Mesodermal cell (in vitro differentiated cells): ENCODE measurements around the gene MPZL2.

Source experiments
- H3K27ac ChIP-seq: 2 replicates; pipeline ENCODE4 v1.7.0; 2013; ENCODE audit warnings: mild to moderate bottlenecking, low read depth, low read length, moderate library complexity; ENCODE audit not compliant: severe bottlenecking
- H3K36me3 ChIP-seq: 2 replicates; pipeline ENCODE4 v1.7.1; 2013; ENCODE audit warnings: mild to moderate bottlenecking, low read length, moderate library complexity; ENCODE audit not compliant: control insufficient read depth, insufficient read depth
- H3K4me1 ChIP-seq: one replicate; pipeline ENCODE4 v1.7.1; 2013; ENCODE audit warnings: mild to moderate bottlenecking, low read length; ENCODE audit not compliant: insufficient read depth, control insufficient read depth, poor library complexity, severe bottlenecking
- H3K4me3 ChIP-seq: 2 replicates; pipeline ENCODE4 v1.7.0; 2013; ENCODE audit warnings: low read length, control low read depth, mild to moderate bottlenecking; ENCODE audit not compliant: insufficient read depth, poor library complexity, severe bottlenecking; ENCODE audit errors: extremely low read depth
- H3K9me3 ChIP-seq: 2 replicates; pipeline ENCODE4 v1.7.1; 2013; ENCODE audit warnings: mild to moderate bottlenecking, low read length, moderate library complexity; ENCODE audit not compliant: control insufficient read depth
- WGBS, 2 experiments: methylation state at CpG; one replicate each; pipeline ENCODE4 v1.1.5; 2013; ENCODE audit warnings: missing lambda C conversion rate in 2 of 2; ENCODE audit not compliant: insufficient coverage in 2 of 2; 5-methylcytosine and 5-hydroxymethylcytosine counted together

MPZL2 gene

GRCh38 chr11:118230088-118230487 is 34.0 kb downstream of the MPZL2 start:
- Histone ChIP-seq H3K27ac (no peak overlapping the region), H3K4me3 (no peak overlapping the region), H3K4me1 (no peaks in the 10 kb centered on the region), H3K9me3 (no peaks in the 10 kb centered on the region), H3K36me3 (no peaks in the 10 kb centered on the region)
- 80% methylated on average over 1 of the region's 3 CpGs; no CpG with 5 or more reads in 1 of the 2 experiments for WGBS, 2 experiments

- Histone ChIP-seq H3K4me1 (no peaks in the 10 kb centered on the region), H3K9me3 (no peaks in the 10 kb centered on the region), H3K36me3 (no peaks in the 10 kb centered on the region), H3K27ac (no peak overlapping the region), H3K4me3 (no peak overlapping the region)
- WGBS, 2 experiments: 67 to 90% methylated on average over 1 to 2 of the region's 5 CpGs
These were observed 34.7 kb downstream of the MPZL2 start for GRCh38 chr11:118229274-118229847.

- no peaks in the 10 kb centered on the region for H3K4me1 ChIP-seq
- no peaks in the 10 kb centered on the region for H3K9me3 ChIP-seq
- H3K4me3 ChIP-seq: no peak overlapping the region
- no peak overlapping the region for H3K27ac ChIP-seq
- whole genome bisulfite sequencing, 2 experiments: 88 to 93% methylated on average over 1 to 5 of the region's 8 CpGs
- no peaks in the 10 kb centered on the region for H3K36me3 ChIP-seq
These were observed 36.0 kb downstream of the MPZL2 start for GRCh38 chr11:118227865-118228785.

DNA sequence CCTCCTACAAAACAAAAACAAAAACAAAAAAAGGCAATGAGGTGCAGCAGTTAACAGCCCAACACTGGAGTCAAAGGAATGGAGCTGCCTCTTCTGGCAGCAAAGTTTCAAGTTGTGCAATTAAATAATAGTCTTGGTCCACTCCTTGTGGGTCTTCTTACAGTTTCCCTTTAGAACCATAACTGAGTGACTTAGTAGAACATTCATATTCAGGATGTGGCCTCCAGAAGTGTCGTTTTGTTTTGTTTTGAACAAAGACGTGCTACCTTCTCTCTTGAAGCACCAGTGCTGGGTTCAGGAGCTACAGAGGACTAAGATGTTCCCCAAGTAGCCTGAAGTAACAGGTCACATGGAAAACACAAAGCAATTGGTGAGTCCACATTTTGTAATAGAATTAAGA is 37.3 kb downstream of the MPZL2 start:
- Histone ChIP-seq H3K4me1 (no peaks in the 10 kb centered on the region), H3K36me3 (no peaks in the 10 kb centered on the region), H3K27ac (no peak overlapping the region), H3K4me3 (no peak overlapping the region), H3K9me3 (no peaks in the 10 kb centered on the region)
- 91 to 94% methylated on average over 2 of the region's 2 CpGs for WGBS, 2 experiments

DNA sequence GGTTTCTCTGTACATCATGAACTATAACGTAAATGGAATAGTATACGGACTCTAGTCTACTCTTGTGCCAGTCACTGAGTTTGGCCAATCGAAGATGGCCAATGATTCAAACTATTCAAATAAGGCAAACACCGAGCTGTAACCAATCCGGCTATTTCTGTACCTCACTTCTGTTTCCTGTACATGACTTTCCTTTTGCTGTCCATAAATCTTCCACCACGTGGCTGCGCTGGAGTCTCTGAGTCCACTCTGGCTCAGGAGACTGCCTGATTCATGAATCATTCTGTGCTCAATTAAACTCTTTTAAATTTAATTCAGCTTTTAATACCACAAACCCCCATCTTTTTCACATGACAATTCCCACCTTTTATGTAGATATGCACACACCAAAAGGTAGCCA is 37.8 kb downstream of the MPZL2 start:
- H3K27ac ChIP-seq: no peak overlapping the region
- no peak overlapping the region for H3K4me3 ChIP-seq
- no peaks in the 10 kb centered on the region for H3K36me3 ChIP-seq
- WGBS, 2 experiments: 88 to 93% methylated on average over 7 of the region's 7 CpGs
- no peaks in the 10 kb centered on the region for H3K4me1 ChIP-seq
- no peaks in the 10 kb centered on the region for H3K9me3 ChIP-seq

- H3K9me3 ChIP-seq: no peaks in the 10 kb centered on the region
- no peak within 1 kb of the TSS for H3K27ac ChIP-seq
- 87 to 91% methylated on average over 4 to 5 of the region's 6 CpGs for WGBS, 2 experiments
These were observed 39.4 kb downstream of the MPZL2 start, which contains the start of gene JAML for GRCh38 chr11:118224511-118225188. JAML (minus strand) TSS chr11:118225011; CDS start chr11:118214866, 10,145 bp downstream.

GRCh38 chr11:118223992-118224391 is 40.1 kb downstream of the MPZL2 start:
- no peak overlapping the region for H3K27ac ChIP-seq
- no peaks in the 10 kb centered on the region for H3K36me3 ChIP-seq
- H3K4me1 ChIP-seq: no peaks in the 10 kb centered on the region
- H3K9me3 ChIP-seq: no peaks in the 10 kb centered on the region
- WGBS, 2 experiments: 87 to 93% methylated on average over 5 to 6 of the region's 6 CpGs
- no peak overlapping the region for H3K4me3 ChIP-seq

More at GRCh38 chr11:118224511-118225188, 39.4 kb downstream of the MPZL2 start, which contains the start of gene JAML:
- Histone ChIP-seq H3K36me3 (no peaks in the 10 kb centered on the region), H3K4me3 (no peak within 1 kb of the TSS), H3K4me1 (no peaks in the 10 kb centered on the region)

GRCh38 chr11:118223570-118223969 is 40.5 kb downstream of the MPZL2 start:
- Histone ChIP-seq H3K4me1 (no peaks in the 10 kb centered on the region), H3K4me3 (no peak overlapping the region), H3K36me3 (no peaks in the 10 kb centered on the region), H3K9me3 (no peaks in the 10 kb centered on the region), H3K27ac (no peak overlapping the region)
- WGBS, 2 experiments: no CpG with 5 or more reads among the region's 2 CpGs

GRCh38 chr11:118222437-118222836 is 41.7 kb downstream of the MPZL2 start:
- Histone ChIP-seq H3K9me3 (no peaks in the 10 kb centered on the region), H3K4me1 (no peaks in the 10 kb centered on the region), H3K4me3 (no peak overlapping the region), H3K27ac (no peak overlapping the region), H3K36me3 (no peaks in the 10 kb centered on the region)
- WGBS, 2 experiments: 67% methylated on average over 3 of the region's 4 CpGs

DNA sequence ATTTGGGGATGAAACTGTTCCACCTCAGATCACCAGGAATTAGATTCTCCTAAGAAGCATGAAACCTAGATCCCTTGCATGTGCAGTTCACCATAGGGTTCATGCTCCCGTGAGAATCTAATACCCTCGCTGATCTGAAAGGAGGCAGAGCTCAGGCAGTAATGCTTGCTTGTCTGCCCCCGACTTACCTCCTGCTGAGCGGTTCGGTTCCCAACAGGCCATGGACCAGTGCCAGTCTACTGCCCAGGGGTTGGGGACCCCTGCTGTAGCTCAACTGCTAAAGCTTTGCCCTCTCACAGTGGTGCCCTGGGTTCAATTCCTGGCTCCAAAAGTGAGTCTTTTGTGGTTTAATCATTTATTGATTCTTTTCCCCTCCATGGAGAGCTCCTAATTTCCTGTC is 42.7 kb downstream of the MPZL2 start:
- Histone ChIP-seq H3K4me1 (peaks cover 3% of the 10 kb centered on the region), H3K36me3 (no peaks in the 10 kb centered on the region)
- WGBS, 2 experiments: 75 to 78% methylated on average over 5 of the region's 5 CpGs

More for the DNA sequence above, 42.7 kb downstream of the MPZL2 start:
- H3K27ac ChIP-seq: no peak overlapping the region
- no peak overlapping the region for H3K4me3 ChIP-seq
- H3K9me3 ChIP-seq: no peaks in the 10 kb centered on the region
